Measurements from ENCODE around the gene ATP10D. TPM values are rescaled to one million over a fixed set of nuclear protein-coding genes. Genes with fewer than 3 reads are reported as not detected.

The ATP10D gene
- total RNA-seq, 1 experiment from 2014 or later = 3.8 TPM

- no peak overlapping the region for H3K4me3 Mint-ChIP-seq
- H3K9me3 Mint-ChIP-seq = no peaks in the 10 kb centered on the region
- no CpG with 5 or more reads among the region's 1 CpG for WGBS (ENCODE audit: extremely low coverage, insufficient read length, low lambda C conversion rate)
- Histone ChIP-seq H3K9me3 (ENCODE audit: control insufficient read depth, low read depth, low read length) (no peaks in the 10 kb centered on the region), H3K27ac (ENCODE audit: insufficient read length, low read depth, low read length) (no peak overlapping the region), H3T11ph (ENCODE audit: low read length) (no peak overlapping the region), H3K9ac (ENCODE audit: extremely low read depth, insufficient read length, low read length) (no peak overlapping the region), H4K91ac (ENCODE audit: insufficient read length, low read depth, low read length) (no peak overlapping the region), H3K27me3 (ENCODE audit: insufficient read depth, low read length) (no peaks in the 10 kb centered on the region), H3K23ac (ENCODE audit: insufficient read length, low read depth, low read length) (no peak overlapping the region), H2BK5ac (ENCODE audit: insufficient read length, low read length) (no peak overlapping the region), H4K5ac (ENCODE audit: insufficient read length, low read depth, low read length) (no peak overlapping the region), H3K18ac (ENCODE audit: insufficient read length, low read depth, low read length) (no peak overlapping the region), H3K14ac (ENCODE audit: insufficient read depth, low read length) (no peak overlapping the region), H2AFZ (ENCODE audit: low read length) (no peak overlapping the region), H3K4ac (ENCODE audit: low read depth, low read length) (no peak overlapping the region), H3K79me1 (ENCODE audit: insufficient read depth, low read depth, low read length, poor library complexity, severe bottlenecking) (no peaks in the 10 kb centered on the region), H2AK5ac (ENCODE audit: insufficient read length, low read length) (no peak overlapping the region), H4K8ac (replicated peaks; ENCODE audit: insufficient read length, low read depth, low read length) (no peak overlapping the region), H4K20me1 (ENCODE audit: control insufficient read depth, insufficient read depth, insufficient read length) (no peaks in the 10 kb centered on the region), H2BK120ac (ENCODE audit: low read depth, low read length, poor library complexity, severe bottlenecking) (no peak overlapping the region), H2BK20ac (ENCODE audit: low read depth, low read length, poor library complexity, severe bottlenecking) (no peak overlapping the region), H2BK15ac (ENCODE audit: low read depth, low read length) (no peak overlapping the region), H3K4me2 (ENCODE audit: insufficient read depth, insufficient read length, low read length) (no peak overlapping the region), H3K56ac (ENCODE audit: insufficient read length, low read depth, low read length) (no peak overlapping the region), H3K79me2 (ENCODE audit: insufficient read depth, low read length) (no peaks in the 10 kb centered on the region), H3K23me2 (ENCODE audit: insufficient read length, low read depth, low read length, poor library complexity, severe bottlenecking) (no peaks in the 10 kb centered on the region), H3K4me1 (ENCODE audit: insufficient read depth, low read length) (no peaks in the 10 kb centered on the region), H2BK12ac (ENCODE audit: insufficient read length, low read depth, low read length) (no peak overlapping the region)
- H3K27me3 Mint-ChIP-seq (ENCODE audit: low read depth) = no peaks in the 10 kb centered on the region
- H3K4me1 Mint-ChIP-seq = peaks cover 0 to 4% of the 10 kb centered on the region in 2 experiments; a peak in 2 of 4 replicates
- no peak for TF ChIP-seq CTCF (conservative IDR thresholded peaks at IDR 0.05)
- DNase-seq = no peak
- no peak overlapping the region for H3K27ac Mint-ChIP-seq
- no peaks in the 10 kb centered on the region for H3K36me3 Mint-ChIP-seq (ENCODE audit: insufficient read depth in 1 of 3, low read depth in 3 of 3)
Observed at GRCh38 chr4:47561331-47561730, 76.3 kb downstream of the ATP10D start.
